Lower leg skin (tissue), 3 donors: ENCODE data around the gene DLGAP1.

ENCODE experiments used
- POLR2A ChIP-seq, 2 donors: fragments of 450-650 bp; IDR thresholded peaks; one replicate each; pipeline ENCODE4 v1.6.1; 2016 to 2017; ENCODE audit warnings: antibody characterized with exemption in 2 of 2, mild to moderate bottlenecking in 1 of 2, moderate library complexity in 1 of 2
- TF ChIP-seq, protein P1 (sequence below), 3 donors: fragments of 450-650 bp; IDR thresholded peaks; one replicate each; pipeline ENCODE4 v1.5.1; 2016; ENCODE audit warnings: antibody characterized with exemption in 3 of 3, mild to moderate bottlenecking in 3 of 3, moderate library complexity in 2 of 3

DNA sequence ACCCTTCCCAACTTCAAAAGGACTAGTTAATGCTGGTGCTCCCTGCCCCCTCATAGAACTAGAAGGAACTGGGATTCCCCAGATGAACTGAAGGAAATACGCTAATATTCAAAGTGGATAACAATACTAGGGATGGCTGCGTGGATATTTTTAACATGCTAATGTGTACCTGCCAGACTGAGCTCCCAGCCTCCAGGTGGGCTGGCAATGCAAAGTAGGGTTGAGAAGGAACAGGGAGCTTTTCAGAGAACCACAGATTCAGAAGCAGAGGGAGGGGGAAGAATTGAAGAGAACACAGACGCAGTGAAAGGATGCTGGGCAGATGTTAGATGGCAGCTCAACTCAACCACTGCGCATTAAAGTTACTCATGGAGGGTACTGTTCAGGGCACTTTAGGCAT lies 650.8 kb downstream of the DLGAP1 start:
- TF ChIP-seq, protein P1, sequence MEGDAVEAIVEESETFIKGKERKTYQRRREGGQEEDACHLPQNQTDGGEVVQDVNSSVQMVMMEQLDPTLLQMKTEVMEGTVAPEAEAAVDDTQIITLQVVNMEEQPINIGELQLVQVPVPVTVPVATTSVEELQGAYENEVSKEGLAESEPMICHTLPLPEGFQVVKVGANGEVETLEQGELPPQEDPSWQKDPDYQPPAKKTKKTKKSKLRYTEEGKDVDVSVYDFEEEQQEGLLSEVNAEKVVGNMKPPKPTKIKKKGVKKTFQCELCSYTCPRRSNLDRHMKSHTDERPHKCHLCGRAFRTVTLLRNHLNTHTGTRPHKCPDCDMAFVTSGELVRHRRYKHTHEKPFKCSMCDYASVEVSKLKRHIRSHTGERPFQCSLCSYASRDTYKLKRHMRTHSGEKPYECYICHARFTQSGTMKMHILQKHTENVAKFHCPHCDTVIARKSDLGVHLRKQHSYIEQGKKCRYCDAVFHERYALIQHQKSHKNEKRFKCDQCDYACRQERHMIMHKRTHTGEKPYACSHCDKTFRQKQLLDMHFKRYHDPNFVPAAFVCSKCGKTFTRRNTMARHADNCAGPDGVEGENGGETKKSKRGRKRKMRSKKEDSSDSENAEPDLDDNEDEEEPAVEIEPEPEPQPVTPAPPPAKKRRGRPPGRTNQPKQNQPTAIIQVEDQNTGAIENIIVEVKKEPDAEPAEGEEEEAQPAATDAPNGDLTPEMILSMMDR (IDR thresholded peaks at IDR 0.05) = no peak
- TF ChIP-seq POLR2A (IDR thresholded peaks at IDR 0.05) = no peak
